Urothelium cell line (cell line): ENCODE data around the gene RUNDC1.
"Not testable (repeated sequence)": the region's sequence is repeated elsewhere in the genome, so short reads cannot be mapped to it uniquely, and the experiment has no call there.

Source experiments
- DNase-seq: peaks from one replicate; pipeline ENCODE4 v3.0.0; 2011; ENCODE audit warnings: low spot score, mixed read lengths
- FAIRE-seq: peaks from 2 replicates; lab custom pipeline; 2011; peaks lifted over from hg19 to GRCh38; lab: Jason Lieb, UNC

Gene RUNDC1

DNA sequence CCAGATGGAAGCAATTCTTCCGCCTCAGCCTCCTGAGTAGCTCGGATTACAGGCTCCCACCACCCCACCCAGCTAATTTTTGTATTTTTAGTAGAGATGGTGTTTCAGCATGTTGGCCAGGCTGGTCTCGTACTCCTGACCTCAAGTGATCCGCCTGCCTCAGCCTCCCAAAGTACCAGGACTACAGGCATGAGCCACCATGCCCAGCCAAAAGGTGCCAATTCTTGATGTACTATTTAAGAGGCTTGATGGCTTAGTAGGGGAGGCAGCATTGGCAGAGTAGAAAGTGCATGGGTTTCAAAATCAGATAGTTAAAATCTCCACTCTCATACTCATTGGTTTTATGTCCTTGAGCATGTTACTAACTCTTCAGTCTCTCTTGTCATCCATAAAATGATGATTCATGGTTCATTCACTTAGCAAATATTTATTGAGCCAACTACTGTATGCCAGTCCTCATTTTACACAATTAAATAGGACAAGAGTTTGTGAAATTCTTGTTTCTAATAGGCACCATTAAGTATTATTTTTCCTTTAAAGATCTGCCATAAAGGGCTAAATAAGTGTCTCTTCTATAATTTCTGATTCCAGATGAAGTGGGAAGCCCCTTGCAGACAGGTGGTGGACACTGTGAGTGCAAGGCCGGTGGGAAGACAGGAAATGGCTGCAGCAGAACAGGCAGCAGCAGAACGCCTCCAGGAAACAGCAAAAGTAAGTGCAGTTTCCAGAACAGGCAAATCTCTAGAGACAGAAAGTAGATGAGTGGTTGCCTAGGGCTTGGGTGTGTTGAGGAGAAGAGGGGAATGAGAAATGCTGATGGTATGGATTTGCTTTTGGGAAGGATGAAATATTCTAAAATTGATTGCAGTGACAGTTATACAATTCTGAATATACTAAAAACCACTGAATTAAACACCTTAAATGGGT lies 9.6 kb downstream of the RUNDC1 start:
- FAIRE-seq (no peak), DNase-seq (no peak)

DNA sequence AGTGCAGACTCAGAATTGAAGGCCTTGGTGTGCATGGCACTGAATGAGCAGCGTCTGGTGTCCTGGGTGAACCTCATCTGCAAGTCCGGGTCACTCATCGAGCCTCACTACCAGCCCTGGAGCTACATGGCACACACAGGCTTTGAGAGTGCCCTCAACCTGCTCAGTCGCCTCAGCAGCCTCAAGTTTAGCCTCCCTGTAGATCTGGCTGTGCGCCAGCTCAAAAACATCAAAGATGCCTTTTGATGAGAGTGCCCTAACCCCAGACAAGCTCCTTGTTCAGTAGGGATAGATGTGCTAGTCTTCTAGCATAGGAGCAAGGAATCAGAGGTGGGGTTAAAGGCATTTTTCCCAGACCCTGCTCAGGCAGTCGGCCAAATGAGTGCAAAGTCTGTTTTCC lies 11.1 kb downstream of the RUNDC1 start:
- DNase-seq (no peak), FAIRE-seq (no peak)

DNA sequence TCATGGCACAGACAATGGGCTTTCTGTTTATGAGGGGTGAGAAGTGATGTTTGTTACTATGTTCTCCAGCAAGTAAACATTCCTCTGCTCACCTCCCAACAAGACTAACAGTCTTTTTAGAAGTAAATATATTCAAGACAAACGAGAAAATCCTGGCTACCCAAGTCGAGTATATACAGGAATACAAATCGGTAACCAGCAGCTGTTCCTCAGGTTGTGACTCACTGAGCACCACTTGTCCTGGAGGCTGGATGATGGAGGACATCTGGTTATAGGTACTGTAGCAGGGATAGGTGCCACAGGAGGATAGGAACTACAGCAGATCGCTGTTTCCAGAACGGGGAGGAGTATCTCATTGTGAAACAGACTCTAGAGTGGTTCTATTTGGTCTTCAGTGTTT lies 12.5 kb downstream of the RUNDC1 start:
- DNase-seq (no peak), FAIRE-seq (no peak)

DNA sequence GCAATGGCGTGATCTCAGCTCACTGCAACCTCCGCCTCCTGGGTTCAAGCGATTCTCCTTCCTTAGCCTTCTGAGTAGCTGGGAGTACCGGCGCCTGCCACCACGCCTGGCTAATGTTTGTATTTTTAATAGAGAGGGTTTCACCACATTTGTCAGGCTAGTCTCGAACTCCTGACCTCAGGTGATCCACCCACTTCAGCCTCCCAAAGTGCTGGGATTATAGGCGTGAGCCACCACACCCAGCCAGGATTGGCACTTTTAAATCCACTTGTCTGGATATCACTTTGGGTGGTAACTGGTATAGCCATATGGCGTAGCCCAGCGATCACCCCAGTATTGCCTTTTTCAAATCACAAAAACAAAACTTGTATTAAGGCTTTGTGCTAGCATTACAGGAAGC lies 13.5 kb downstream of the RUNDC1 start:
- not testable (repeated sequence) for DNase-seq, FAIRE-seq

DNA sequence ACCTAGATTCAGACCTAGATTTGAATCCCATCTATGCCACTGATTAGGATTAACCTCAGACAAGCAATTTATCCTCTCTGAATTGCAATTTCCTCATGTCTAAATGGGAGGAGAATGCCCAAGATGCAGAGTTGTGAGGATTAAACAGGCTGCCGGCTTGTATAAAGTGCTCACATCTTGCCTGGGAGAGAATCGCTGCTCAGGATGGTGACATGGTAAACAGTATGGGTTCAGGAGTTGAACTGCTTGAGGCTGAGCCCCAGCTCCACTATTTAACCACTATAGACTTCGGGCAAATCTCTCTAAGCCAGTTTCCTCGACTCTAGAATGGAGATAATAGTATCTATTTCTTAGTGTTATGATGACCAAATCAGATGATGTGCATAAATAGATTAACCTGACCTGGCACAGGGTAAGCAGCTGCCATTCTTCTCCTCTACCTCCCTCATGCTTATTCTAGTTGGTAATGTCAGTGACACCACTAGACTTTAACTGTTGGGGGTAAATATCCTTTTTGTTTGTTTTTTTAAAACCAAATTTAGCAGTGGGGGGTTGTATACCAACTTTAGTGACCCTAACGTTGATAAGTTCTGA lies 17.1 kb downstream of the RUNDC1 start:
- DNase-seq = no peak
- no peak for FAIRE-seq

DNA sequence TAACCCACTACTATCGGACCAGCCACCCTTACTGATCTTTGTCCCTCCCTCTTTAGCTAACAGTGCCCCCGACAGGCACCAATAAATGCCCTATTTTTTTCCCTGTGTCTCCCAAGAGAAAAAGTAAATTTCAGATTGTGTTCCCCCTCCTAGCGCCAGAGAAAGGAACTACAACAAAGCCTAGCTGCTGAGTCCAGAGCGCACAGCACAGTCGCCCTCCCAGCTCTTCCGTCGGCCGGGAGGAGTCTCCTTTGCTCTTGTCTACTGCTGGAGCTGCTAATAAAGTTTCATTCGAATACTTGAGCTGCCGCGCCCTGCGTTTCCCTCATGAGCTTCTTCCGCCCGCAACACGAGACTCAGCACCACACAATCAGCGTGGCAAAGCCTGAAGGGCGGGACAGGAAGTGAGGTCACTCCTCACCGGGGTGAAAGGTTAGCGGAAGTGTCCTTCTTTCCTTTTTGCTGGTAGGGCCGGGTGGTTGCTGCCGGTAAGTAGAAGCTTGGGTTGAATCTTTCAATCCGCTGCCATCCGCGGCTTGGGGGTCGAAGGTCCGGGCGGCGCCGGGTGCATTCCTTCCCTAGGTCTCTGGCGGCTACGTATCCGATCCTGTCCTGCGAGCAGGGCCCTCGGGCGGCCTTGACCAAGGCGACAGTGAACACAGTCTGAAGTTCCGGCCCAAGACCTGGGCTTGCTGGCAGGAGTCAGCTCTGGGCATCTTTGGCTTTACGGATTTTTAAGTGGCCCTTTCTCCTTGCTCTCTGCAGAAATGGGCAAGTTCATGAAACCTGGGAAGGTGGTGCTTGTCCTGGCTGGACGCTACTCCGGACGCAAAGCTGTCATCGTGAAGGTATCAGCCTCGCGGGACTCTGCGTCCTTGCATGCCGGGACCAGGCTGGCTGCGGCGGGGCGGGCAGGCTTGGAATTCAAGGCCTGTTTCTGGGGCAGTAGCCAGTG lies 17.9 kb downstream of the RUNDC1 start, which contains the start of gene RPL27:
Gene RPL27 (plus strand): TSS at position 436 of the 955 bp plus-strand sequence. CDS start 332 bp downstream, at position 768.
- FAIRE-seq (peak; percentile 35), DNase-seq (peak; percentile 97)

DNA sequence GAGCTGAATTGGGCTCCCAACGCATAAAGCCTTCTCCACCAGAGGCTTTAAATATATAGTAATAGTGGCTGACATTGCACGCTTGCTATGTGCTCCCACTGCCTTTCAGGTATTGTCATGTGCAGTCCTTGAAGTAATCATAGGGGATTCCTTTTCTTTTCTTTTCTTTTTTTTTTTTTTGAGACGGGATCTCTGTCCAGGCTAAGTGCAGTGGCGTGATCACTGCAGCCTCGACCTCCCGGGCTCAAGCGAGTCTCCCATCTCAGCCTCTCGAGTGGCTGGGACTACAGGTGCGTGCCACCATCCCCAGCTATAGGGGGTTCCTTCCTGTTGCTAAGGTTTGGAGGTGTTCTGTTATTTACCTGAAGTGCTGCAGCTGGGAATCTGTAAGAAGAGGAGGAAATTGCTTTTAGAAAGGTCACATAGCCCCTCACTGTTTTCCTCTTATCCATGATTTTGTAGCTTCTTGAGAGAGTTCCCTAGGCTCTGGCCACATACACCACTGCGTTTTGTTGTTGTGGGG lies 18.7 kb downstream of the RUNDC1 start:
- DNase-seq = no peak
- no peak for FAIRE-seq

DNA sequence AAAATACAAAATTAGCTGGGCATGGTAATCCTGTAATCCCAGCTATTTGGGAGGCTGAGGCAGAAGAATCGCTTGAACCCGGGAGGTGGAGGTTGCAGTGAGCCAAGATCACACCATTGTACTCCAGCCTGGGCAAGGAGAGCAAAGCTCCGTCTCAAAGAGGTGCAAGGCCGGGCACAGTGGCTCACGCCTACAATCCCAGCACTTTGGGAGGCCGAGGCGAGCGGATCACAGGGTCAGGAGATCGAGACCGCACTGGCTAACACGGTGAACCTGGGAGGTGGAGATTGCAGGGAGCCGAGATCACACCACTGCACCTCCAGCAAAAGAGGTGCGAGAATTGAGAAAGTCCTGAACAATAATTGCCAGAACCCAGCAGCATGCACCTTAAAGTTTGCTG lies 20.5 kb downstream of the RUNDC1 start:
- FAIRE-seq, DNase-seq: not testable (repeated sequence)

DNA sequence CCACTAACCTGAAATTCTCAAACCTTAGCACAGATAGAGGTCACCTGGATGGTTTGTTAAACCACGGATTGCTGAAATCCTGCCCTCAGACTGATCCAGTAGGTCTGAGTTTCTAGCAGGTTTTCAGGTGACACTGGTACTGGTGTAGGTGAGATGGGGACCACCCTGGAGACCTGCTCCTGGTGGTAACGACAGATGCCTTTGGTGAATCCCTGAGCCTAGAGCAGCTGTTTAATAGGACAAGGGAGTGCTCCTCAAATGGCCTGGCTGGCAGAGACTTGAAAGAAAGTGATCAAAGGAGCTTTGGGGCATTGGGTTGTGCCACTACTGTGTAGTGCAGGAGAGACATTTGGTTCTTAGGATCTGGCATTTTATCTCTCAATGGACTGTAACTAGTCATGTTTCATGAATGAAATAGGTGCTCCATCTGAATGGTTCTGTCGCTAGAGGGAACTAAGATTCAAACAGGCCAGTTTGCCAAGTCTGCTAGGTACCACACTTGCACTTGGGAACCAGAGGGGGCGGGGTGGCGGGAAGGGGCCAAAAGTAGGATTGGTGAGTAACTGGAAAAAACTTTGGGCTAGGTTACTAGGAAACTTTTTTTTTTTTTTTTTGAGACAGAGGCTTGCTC lies 23.3 kb downstream of the RUNDC1 start:
- FAIRE-seq (no peak), DNase-seq (peak; percentile 76)

DNA sequence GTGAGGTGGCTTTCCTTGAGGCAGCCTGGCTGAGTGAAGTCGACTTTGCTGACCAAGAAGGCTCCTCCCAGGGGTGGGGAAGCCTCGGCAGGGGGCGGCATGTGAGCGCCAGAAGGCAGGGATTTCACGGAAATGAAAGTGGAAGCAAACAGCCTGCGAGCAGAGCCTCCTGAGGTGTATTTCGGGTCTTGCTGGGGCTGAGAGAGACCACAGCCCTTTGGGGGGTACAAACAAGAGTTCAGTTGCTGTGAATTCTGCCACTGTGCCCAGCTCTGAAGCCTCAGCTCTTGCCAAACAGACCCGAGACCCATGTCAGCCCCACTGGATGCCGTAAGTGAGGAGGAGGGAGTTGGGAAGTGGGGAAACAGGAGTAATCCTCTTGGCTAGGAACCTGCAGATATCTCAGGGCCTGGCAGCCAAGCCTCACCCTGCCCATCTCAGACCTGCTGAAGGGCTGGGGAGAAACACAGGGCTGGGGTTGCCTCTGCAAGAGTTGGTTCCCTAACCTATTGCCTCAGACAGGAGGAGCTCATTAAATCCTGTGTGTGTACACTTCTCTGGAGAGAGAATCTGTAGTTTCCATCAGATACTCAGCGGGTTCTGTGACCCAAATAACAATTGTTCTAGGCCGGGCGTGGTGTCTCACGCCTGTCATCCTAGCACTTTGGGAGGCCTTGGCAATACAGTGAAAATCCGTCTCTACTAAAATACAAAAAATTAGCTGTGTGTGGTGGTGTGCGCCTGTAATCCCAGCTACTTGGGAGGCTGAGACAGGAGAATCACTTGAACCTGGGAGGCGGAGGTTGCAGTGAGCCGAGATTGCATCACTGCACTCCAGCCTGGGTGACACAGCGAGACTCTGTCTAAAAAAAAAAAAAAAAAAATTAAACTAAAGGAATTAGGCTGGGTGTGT lies 26.5 kb downstream of the RUNDC1 start, which contains the start of gene IFI35:
Gene IFI35 (plus strand): TSS at position 146 of the 913 bp plus-strand sequence. CDS start 164 bp downstream, at position 310.
- FAIRE-seq (no peak), DNase-seq (no peak)

DNA sequence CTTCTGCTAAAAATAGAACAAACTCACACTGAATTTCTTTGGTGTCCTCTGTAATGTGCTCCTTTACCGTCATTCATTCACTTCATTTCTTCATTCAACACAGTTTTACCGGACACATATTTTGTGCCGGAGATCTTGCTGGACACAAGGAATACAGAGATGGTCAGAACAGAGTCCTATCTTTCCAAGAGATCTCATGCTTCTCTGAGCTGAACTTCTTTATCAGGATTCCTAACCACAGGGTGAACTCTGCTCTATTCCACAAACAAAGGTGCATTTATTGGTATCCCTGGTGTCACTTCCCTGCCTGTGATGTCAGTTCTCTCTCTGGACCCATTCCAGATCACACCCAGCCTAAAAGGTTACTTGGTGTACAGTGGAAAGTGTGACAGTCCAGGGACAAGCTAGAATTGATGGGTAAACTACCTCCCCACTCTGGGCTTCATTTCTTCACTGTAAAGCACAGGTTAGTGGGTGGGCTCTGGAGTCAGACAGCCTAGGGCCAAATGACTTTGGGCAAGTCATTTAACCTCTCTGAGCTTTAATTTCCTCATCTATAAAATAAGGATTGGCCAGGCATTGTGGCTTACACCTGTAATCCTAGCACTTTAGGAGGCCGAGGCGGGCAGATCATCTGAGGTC lies 30.4 kb downstream of the RUNDC1 start:
- DNase-seq = peak; percentile 33
- no peak for FAIRE-seq

DNA sequence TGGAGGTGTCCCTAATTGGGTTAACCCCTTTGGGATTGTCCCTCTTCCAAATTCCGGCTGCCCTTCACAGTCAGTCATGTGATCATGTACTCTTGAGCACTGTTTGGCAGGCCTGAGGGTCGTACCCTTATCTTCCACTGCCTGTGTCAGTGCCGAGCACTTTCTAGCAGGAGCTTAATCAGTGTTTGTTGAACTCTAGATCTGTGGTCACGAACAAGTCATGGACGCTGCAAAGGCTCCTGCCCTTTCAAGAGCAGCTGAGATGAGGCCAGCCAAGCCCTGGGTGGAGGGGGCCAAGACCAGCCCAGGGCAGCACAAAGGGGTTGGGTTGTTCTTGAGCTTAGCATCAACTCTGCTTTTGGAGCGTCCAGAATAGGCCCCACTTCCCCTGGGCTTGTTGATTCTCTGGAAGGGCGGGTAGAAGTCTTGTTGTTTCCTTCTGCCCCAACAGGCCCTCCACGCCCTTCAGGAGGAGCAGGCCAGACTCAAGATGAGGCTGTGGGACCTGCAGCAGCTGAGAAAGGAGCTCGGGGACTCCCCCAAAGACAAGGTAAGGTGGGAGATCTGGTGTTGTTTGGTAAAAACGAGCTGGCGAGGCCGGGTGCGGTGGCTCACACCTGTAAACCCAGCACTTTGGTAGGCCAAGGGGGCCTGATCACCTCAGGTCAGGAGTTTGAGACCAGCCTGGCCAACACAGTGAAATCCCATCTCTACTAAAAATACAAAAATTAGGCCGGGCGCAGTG lies 31.5 kb downstream of the RUNDC1 start:
- FAIRE-seq (no peak), DNase-seq (no peak)

DNA sequence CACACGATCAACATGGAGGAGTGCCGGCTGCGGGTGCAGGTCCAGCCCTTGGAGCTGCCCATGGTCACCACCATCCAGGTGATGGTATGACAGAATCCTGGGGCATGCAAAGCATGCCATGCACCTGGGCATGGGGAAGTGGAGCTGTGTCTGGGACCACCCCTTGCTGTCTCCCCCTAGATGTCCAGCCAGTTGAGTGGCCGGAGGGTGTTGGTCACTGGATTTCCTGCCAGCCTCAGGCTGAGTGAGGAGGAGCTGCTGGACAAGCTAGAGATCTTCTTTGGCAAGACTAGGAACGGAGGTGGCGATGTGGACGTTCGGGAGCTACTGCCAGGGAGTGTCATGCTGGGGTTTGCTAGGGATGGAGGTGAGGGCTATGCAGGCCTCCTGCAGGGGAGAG lies 32.9 kb downstream of the RUNDC1 start:
- no peak for FAIRE-seq
- DNase-seq = no peak

DNA sequence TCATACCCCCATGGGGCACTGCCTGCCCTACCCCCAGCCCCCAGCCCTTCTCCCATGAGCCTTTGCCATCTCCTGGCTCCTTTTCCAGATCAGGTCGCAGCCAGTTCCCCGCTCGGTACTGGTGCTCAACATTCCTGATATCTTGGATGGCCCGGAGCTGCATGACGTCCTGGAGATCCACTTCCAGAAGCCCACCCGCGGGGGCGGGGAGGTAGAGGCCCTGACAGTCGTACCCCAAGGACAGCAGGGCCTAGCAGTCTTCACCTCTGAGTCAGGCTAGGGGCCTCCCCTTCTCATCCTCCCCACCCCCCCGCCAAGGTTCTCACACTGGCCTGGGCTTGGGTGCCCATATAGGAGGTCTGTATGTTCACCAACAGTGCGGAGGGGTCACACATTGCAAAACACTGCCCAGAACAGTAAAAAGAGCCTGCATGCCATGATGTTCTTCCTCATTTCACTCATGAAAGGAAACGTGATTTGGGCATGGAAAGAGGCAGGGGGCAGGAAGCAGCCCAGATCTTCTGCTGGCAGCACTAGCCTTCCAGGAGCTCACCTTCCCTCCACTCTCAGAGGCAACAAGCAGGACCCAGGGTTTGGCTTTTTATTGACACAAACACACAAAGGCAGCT lies 33.8 kb downstream of the RUNDC1 start:
- DNase-seq (no peak), FAIRE-seq (no peak)

DNA sequence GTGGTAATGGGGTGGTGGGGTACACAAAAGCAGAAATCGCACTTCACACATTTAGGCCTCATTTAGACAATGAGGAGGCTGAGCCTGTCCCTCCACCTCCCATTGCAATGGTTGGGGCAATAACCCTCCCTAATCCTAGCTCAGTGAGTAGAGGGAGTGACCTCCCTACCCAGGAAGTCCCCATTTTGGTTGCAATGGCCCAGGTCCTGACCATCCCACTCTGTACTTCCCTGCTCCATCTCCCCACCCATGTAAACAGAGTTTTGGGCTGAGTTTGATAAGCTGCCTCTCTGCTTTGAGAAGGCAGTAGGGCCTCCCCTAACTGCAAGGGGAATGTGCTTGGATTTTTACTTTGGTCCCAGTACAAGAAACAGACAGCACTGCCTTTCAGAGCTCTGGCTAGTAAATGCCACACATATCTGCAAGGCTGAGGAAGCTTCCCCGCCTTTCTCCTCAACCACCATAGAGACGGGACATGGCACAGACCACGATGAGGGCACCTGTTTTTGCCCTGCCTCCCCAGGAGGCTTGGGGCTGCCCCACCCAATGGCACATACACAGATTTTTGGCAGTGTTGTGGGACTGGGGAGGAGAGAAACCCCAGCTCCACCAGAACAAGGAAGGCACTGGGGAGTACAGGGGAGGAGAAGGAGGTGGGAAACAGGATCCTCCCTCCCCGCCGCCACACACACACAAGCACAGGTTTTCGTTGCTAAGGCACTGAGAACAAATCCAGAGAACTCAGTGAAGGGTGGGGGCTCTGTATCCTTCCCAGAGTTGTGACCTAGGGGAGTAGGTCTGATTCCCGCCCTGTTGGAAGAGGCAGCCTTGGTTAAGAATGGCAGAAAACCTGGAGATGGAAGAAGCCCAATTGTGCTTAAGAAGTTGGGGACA lies 34.5 kb downstream of the RUNDC1 start:
- DNase-seq (no peak), FAIRE-seq (no peak)

DNA sequence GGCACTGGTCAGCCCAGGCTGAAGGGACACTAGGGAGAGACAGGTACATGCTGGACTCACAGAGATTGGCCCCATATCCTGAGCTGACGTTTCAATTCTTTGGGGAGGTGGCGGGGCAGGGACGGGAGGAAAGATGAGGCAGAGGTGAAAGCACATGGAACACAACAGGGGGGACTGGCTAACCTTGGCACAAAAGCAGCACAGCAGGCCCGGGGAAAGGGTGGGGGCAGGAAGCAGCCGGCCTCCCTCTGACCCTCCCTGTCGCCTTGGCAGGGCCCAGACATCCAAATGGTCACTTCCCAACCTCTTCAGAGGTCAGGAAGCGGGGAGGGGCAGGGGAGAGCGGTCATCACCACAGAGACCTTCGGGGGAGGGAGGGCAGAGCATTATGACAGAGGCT lies 35.2 kb downstream of the RUNDC1 start:
- DNase-seq (no peak), FAIRE-seq (no peak)
